Right lobe of liver (tissue), 4 donors: Measurements from ENCODE around the gene SETBP1.

ENCODE experiments used
- POLR2A ChIP-seq: fragments of 450-650 bp; IDR thresholded peaks from one replicate; pipeline ENCODE4 v1.6.1; 2017; ENCODE audit warnings: antibody characterized with exemption, mild to moderate bottlenecking
- TF ChIP-seq, protein P1 (sequence below), 4 donors: fragments of 200-600 bp in 3 of 4; fragments of 450-650 bp in 1 of 4; IDR thresholded peaks; one replicate each; pipeline versions ENCODE4 v1.5.1 to v1.8.0; 2016 to 2022; ENCODE audit warnings: antibody characterized with exemption in 4 of 4, mild to moderate bottlenecking in 2 of 4
- donor health status: DM: no; HTN: no; CAD: no.
- donor health status: DM: no; HTN: no; CAD: no.
- donor health status: DM: no; HTN: yes; CAD: no.

DNA sequence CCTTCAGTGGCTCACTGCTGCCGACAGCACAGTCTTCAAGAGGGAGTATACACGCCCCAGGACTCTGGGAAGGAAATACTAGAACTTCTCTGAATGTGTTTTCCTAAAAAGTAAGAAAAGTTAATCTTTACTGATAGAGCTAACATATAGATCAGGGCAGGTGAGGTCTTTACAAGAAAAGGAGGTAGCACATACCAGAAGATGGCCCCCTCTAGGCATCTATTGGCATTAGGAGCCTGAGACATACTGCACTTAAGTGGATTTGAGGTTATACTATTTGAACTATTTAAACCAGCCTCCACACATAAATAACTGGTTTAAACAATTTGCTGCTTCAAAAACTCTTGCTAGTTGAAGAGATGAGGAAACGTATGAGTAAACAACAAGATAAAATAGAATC, 406.1 kb downstream of the SETBP1 start:
- no peak for TF ChIP-seq POLR2A
- TF ChIP-seq, protein P1, sequence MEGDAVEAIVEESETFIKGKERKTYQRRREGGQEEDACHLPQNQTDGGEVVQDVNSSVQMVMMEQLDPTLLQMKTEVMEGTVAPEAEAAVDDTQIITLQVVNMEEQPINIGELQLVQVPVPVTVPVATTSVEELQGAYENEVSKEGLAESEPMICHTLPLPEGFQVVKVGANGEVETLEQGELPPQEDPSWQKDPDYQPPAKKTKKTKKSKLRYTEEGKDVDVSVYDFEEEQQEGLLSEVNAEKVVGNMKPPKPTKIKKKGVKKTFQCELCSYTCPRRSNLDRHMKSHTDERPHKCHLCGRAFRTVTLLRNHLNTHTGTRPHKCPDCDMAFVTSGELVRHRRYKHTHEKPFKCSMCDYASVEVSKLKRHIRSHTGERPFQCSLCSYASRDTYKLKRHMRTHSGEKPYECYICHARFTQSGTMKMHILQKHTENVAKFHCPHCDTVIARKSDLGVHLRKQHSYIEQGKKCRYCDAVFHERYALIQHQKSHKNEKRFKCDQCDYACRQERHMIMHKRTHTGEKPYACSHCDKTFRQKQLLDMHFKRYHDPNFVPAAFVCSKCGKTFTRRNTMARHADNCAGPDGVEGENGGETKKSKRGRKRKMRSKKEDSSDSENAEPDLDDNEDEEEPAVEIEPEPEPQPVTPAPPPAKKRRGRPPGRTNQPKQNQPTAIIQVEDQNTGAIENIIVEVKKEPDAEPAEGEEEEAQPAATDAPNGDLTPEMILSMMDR (IDR thresholded peaks at IDR 0.05): no peak
